ENCODE data around the gene ANKRD28. TPM values are rescaled to one million over a fixed set of nuclear protein-coding genes. Genes with fewer than 3 reads are reported as not detected.

ANKRD28 gene
- polyA plus RNA-seq, 1 of the 3 experiments (the other 2 are of a cell fraction), result 74.8 TPM

DNA sequence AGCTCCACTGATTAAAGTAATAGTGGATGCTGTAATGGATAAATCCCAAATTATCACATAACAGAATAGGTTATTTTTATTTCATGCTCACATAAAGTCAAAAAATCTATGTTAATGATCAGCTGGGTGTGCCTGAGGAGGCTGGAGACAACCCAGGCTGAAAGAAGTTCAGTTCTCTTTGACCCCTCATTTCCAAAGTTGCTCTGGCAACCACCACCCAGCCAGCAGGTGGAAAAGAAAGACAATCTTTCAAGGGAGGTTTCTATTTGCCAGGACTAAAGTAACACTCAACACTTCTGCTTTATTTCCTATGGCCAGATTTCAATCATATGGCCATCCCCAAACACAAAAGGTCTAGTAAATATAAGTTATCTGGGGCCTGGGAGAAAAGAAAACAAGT, 48.8 kb upstream of the ANKRD28 start:
- Histone ChIP-seq H3K79me2 (ENCODE audit: insufficient read depth) (peaks cover 95% of the 10 kb centered on the region), H3K9me2 (no peaks in the 10 kb centered on the region), H3K27me3 (ENCODE audit: insufficient read depth) (no peaks in the 10 kb centered on the region), H2AFZ (ENCODE audit: low read depth) (no peak overlapping the region), H3K36me3 (replicated peaks in 1 of 2; ENCODE audit: control insufficient read depth in 1 of 2, insufficient read depth in 2 of 2, low read length in 1 of 2) (peaks cover 0 to 12% of the 10 kb centered on the region in 2 experiments), H3F3A (replicated peaks; ENCODE audit: insufficient read depth) (no peaks in the 10 kb centered on the region), H3K9me3 (peaks cover 5% of the 10 kb centered on the region), H4K20me1 (ENCODE audit: insufficient read depth) (peaks cover 27% of the 10 kb centered on the region; the same call in 1 of the 2 replicates), H3K4me2 (no peak overlapping the region), H3K4me1 (ENCODE audit: control insufficient read depth in 1 of 2, insufficient read depth in 2 of 2, low read depth in 1 of 2, low read length in 1 of 2) (no peaks in the 10 kb centered on the region), H3K4me3 (ENCODE audit: low read depth in 2 of 2, low read length in 1 of 2) (no peak overlapping the region), H3K27ac (ENCODE audit: low read depth in 2 of 2, low read length in 1 of 2) (no peak overlapping the region), H3K9ac (no peak overlapping the region)
- TF ChIP-seq GABPA (IDR thresholded peaks at IDR 0.05; ENCODE audit: low read depth) (no peak), CHD2 (IDR thresholded peaks at IDR 0.05; ENCODE audit: low read length, partially characterized antibody) (no peak), RFX5 (IDR thresholded peaks at IDR 0.05; ENCODE audit: low read length) (no peak), POLR2AphosphoS5 (IDR thresholded peaks at IDR 0.05; ENCODE audit: low read depth, low read length) (no peak), RCOR1 (IDR thresholded peaks at IDR 0.05; ENCODE audit: low read length) (no peak), SMC3 (IDR thresholded peaks at IDR 0.05; ENCODE audit: low read depth, low read length) (no peak), NFIC (IDR thresholded peaks at IDR 0.05; ENCODE audit: borderline replicate concordance) (no peak), EZH2phosphoT487 (IDR thresholded peaks at IDR 0.05; ENCODE audit: borderline replicate concordance, low read depth) (no peak), MEF2A (IDR thresholded peaks at IDR 0.05; ENCODE audit: borderline replicate concordance, low read depth) (no peak), SIN3A (IDR thresholded peaks at IDR 0.05; ENCODE audit: borderline replicate concordance, low read depth, low read length) (no peak)
- TF ChIP-seq, protein P1, sequence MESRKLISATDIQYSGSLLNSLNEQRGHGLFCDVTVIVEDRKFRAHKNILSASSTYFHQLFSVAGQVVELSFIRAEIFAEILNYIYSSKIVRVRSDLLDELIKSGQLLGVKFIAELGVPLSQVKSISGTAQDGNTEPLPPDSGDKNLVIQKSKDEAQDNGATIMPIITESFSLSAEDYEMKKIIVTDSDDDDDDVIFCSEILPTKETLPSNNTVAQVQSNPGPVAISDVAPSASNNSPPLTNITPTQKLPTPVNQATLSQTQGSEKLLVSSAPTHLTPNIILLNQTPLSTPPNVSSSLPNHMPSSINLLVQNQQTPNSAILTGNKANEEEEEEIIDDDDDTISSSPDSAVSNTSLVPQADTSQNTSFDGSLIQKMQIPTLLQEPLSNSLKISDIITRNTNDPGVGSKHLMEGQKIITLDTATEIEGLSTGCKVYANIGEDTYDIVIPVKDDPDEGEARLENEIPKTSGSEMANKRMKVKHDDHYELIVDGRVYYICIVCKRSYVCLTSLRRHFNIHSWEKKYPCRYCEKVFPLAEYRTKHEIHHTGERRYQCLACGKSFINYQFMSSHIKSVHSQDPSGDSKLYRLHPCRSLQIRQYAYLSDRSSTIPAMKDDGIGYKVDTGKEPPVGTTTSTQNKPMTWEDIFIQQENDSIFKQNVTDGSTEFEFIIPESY (IDR thresholded peaks at IDR 0.05; ENCODE audit: borderline replicate concordance, low read depth), result no peak
- TF ChIP-seq, protein P2, sequence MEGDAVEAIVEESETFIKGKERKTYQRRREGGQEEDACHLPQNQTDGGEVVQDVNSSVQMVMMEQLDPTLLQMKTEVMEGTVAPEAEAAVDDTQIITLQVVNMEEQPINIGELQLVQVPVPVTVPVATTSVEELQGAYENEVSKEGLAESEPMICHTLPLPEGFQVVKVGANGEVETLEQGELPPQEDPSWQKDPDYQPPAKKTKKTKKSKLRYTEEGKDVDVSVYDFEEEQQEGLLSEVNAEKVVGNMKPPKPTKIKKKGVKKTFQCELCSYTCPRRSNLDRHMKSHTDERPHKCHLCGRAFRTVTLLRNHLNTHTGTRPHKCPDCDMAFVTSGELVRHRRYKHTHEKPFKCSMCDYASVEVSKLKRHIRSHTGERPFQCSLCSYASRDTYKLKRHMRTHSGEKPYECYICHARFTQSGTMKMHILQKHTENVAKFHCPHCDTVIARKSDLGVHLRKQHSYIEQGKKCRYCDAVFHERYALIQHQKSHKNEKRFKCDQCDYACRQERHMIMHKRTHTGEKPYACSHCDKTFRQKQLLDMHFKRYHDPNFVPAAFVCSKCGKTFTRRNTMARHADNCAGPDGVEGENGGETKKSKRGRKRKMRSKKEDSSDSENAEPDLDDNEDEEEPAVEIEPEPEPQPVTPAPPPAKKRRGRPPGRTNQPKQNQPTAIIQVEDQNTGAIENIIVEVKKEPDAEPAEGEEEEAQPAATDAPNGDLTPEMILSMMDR (IDR thresholded peaks at IDR 0.05), result no peak
- CTCF ChIA-PET, result interaction anchor here (0.7 kb wide), 1 partner anchor 443 kb away, joined by 3 read pairs; no protein-coding TSS in a partner anchor
- DNase-seq, result no peak
- POLR2A ChIA-PET, result interaction anchor here (1.1 kb wide), 1 partner anchor 13 kb away, joined by 3 read pairs; no protein-coding TSS in a partner anchor

DNA sequence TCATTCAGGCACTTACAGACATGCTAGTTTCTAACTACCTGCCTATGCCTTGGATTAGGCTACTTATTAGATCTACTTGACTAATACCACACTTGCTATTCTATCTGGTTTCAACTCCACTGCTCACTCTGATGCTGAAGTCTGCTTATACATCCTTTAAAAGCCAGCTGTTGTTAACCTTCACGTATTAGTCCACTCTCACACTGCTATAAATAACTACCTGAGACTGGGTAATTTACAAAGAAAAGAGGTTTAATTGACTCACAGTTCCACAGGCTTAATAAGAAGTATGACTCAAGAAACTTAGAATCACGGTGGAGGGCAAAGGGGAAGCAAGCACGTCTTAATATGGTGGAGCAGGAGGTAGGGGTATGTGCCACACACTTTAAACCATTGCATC, 47.7 kb upstream of the ANKRD28 start:
- Histone ChIP-seq H3K27ac (ENCODE audit: low read depth in 2 of 2, low read length in 1 of 2) (no peak overlapping the region), H3K36me3 (replicated peaks in 1 of 2; ENCODE audit: control insufficient read depth in 1 of 2, insufficient read depth in 2 of 2, low read length in 1 of 2) (peaks cover 0 to 2% of the 10 kb centered on the region in 2 experiments), H3K9me2 (no peaks in the 10 kb centered on the region), H3K27me3 (ENCODE audit: insufficient read depth) (no peaks in the 10 kb centered on the region), H3K4me2 (no peak overlapping the region), H3K9ac (no peak overlapping the region), H2AFZ (ENCODE audit: low read depth) (no peak overlapping the region), H3K4me1 (ENCODE audit: control insufficient read depth in 1 of 2, insufficient read depth in 2 of 2, low read depth in 1 of 2, low read length in 1 of 2) (no peaks in the 10 kb centered on the region), H4K20me1 (ENCODE audit: insufficient read depth) (peaks cover 23% of the 10 kb centered on the region; the same call in 1 of the 2 replicates), H3K9me3 (peaks cover 6% of the 10 kb centered on the region; the same call in 1 of the 2 replicates), H3F3A (replicated peaks; ENCODE audit: insufficient read depth) (no peaks in the 10 kb centered on the region), H3K79me2 (ENCODE audit: insufficient read depth) (peaks cover 96% of the 10 kb centered on the region), H3K4me3 (ENCODE audit: low read depth in 2 of 2, low read length in 1 of 2) (no peak overlapping the region)
- 97% methylated on average over 3 of the region's 3 CpGs for WGBS (ENCODE audit: low lambda C conversion rate)
- no peak for DNase-seq
- POLR2A ChIA-PET, result no interaction called here
- no peak for TF ChIP-seq FOSL2 (IDR thresholded peaks at IDR 0.05; ENCODE audit: borderline replicate concordance, low read depth)
- TF ChIP-seq TEAD4 (IDR thresholded peaks at IDR 0.05; ENCODE audit: borderline replicate concordance, insufficient read depth), result no peak
- no peak for TF ChIP-seq GATA2 (CRISPR knock-in tag; IDR thresholded peaks at IDR 0.05)
- no peak for TF ChIP-seq EP300 (IDR thresholded peaks at IDR 0.05; ENCODE audit: borderline replicate concordance in 1 of 2, low read depth in 1 of 2, low read length in 1 of 2)
- TF ChIP-seq SMC3 (IDR thresholded peaks at IDR 0.05; ENCODE audit: low read depth, low read length), result no peak
- TF ChIP-seq CHD2 (IDR thresholded peaks at IDR 0.05; ENCODE audit: low read length, partially characterized antibody), result no peak
- no peak for TF ChIP-seq ELF1 (IDR thresholded peaks at IDR 0.05)
- TF ChIP-seq, protein P3, sequence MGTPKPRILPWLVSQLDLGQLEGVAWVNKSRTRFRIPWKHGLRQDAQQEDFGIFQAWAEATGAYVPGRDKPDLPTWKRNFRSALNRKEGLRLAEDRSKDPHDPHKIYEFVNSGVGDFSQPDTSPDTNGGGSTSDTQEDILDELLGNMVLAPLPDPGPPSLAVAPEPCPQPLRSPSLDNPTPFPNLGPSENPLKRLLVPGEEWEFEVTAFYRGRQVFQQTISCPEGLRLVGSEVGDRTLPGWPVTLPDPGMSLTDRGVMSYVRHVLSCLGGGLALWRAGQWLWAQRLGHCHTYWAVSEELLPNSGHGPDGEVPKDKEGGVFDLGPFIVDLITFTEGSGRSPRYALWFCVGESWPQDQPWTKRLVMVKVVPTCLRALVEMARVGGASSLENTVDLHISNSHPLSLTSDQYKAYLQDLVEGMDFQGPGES (IDR thresholded peaks at IDR 0.05; ENCODE audit: low read depth, low read length), result no peak
- CTCF ChIA-PET, result no interaction called here

Data from SK-N-SH (cell line).